Fibroblast of villous mesenchyme (primary cell): Measurements from ENCODE around the gene PDYN. TPM values are rescaled to one million over a fixed set of nuclear protein-coding genes. Genes with fewer than 3 reads are reported as not detected.

Experiments
- DNase-seq: peaks from one replicate; pipeline ENCODE4 v3.0.0-alpha.2; 2010; ENCODE audit warnings: low read depth
- H3K4me3 ChIP-seq: 2 replicates; pipeline ENCODE4 v1.5.1; 2011; ENCODE audit warnings: low read depth, mild to moderate bottlenecking, low read length
- CTCF ChIP-seq: IDR thresholded peaks from 2 replicates; pipeline ENCODE4 v1.5.1; 2012; ENCODE audit warnings: low read depth, mild to moderate bottlenecking, low read length; ENCODE audit not compliant: insufficient read depth
- total RNA-seq: library from RNA; depleted of rRNA; stranded (reverse); fragments of >200 nt; gene quantifications from 2 replicates; pipeline ENCODE4 v1.2.3, GENCODE V29; 2012

Gene PDYN
- total RNA-seq, 1 donor: not detected

GRCh38 chr20:1947535-1947846, 46.4 kb downstream of the PDYN start:
- TF ChIP-seq CTCF: no peak
- H3K4me3 ChIP-seq: no peak overlapping the region
- no peak for DNase-seq

DNA sequence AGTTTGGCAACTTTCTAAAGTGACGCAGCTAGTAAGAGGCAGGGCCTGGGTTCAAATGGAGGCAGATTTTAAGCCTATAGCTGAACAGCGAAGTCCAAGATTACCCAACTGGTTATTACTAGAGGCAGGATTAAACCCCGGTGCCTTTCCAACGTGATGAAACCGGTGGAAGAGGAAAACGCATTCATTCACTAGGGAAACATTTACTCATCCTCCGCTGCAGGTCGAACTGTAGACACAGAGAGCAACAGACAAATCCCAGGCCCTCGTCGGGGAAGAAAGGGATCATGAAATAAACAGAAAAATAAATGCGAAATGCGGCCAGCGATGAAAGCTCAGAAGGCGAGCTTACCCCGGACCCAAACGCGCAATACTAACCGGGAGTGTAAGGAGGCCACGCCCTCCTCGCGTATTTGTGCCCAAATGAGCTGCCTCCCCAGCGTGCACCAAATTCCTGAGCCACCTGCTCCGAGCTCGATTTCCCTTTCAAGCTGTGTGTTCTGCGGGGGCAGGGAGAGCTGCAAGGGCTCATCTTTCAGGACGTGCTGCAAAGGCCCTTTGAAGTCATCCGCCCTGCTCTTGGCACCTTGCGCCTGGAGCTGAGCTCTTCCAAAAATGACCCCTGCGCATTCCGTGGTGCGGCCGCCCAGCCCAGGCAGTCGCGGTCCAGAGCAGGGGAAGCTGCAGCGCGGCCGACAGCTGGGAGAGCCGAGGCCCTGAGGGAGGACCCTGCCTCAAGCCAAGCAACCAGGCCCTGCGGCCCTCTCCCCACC, 46.9 kb downstream of the PDYN start:
- TF ChIP-seq CTCF: no peak
- H3K4me3 ChIP-seq: no peak overlapping the region
- peak; percentile 39 for DNase-seq

- no peak for DNase-seq
- TF ChIP-seq CTCF: no peak
- no peak overlapping the region for H3K4me3 ChIP-seq
These were observed 47.5 kb downstream of the PDYN start for GRCh38 chr20:1946442-1946761.

DNA sequence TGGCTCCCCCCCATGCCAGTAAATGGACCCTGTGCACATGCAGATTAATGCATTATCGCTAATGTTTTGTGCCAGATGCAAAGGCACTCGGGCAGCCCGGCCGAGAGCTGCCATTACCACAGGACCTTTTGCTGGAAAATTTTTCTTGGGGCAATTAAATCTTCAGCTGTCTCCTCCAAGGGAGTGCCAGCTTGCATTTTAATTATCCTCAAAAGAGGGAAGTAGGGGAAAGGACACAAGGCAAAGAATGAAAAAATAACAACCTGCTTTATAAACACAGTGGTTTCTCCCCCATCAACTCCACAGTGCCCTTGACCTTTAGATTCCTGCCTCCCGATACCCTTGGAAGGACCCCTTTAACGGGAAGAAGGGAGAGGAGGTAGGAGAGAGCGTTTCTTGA, 48.2 kb downstream of the PDYN start:
- no peak for TF ChIP-seq CTCF
- DNase-seq: no peak
- no peak overlapping the region for H3K4me3 ChIP-seq

GRCh38 chr20:1945134-1945618, 48.7 kb downstream of the PDYN start:
- H3K4me3 ChIP-seq: no peak overlapping the region
- peak; percentile 66 for DNase-seq
- TF ChIP-seq CTCF: no peak

GRCh38 chr20:1944345-1945091, 49.3 kb downstream of the PDYN start:
- TF ChIP-seq CTCF: no peak
- H3K4me3 ChIP-seq: no peak overlapping the region
- DNase-seq: no peak
